Breast epithelium (tissue), 3 donors: ENCODE results near the gene INAFM1.

ENCODE experiments used
- CTCF ChIP-seq, 3 donors: fragments of 450-650 bp; IDR thresholded peaks; one replicate each; pipeline ENCODE4 v1.5.1; 2016 to 2017; ENCODE audit warnings: antibody characterized with exemption in 3 of 3, mild to moderate bottlenecking in 3 of 3, moderate library complexity in 3 of 3
- POLR2A ChIP-seq: fragments of 450-650 bp; IDR thresholded peaks from one replicate; pipeline ENCODE4 v1.6.1; 2016; ENCODE audit warnings: antibody characterized with exemption, mild to moderate bottlenecking, moderate library complexity
- POLR2AphosphoS5 ChIP-seq, 3 donors: sonication (generic); formaldehyde crosslinking; IDR thresholded peaks; one replicate each; pipeline ENCODE4 v1.6.1; 2017; ENCODE audit warnings: antibody characterized with exemption in 3 of 3

- TF ChIP-seq POLR2AphosphoS5 (IDR thresholded peaks at IDR 0.05) (no peak), CTCF (IDR thresholded peaks at IDR 0.05) (no peak), POLR2A (no peak)
These were observed 8.8 kb downstream of the INAFM1 start for GRCh38 chr19:47283405-47284059.
